OCI-LY7 (cell line): ENCODE data around the gene SLC2A4. TPM values are rescaled to one million over a fixed set of nuclear protein-coding genes. Genes with fewer than 3 reads are reported as not detected.

Source experiments
- BruUV-seq: library from RNA; stranded (reverse); fragments of 400-500 nt; replicated peaks from 2 replicates; lab custom pipeline; 2021; lab: Mats Ljungman, UMichigan
- CTCF ChIA-PET: fragments of 300-600 bp; sonication (Branson Sonifier 250); formaldehyde crosslinking; loops from one replicate; lab custom pipeline; 2022; ENCODE audit warnings: antibody characterized with exemption; ENCODE audit not compliant: unreplicated experiment; lab: Charles Lee
- POLR2A ChIA-PET: fragments of 300-600 bp; sonication (Branson Sonifier 250); formaldehyde crosslinking; loops from one replicate; lab custom pipeline; 2022; ENCODE audit warnings: antibody characterized with exemption; lab: Charles Lee
- DNase-seq: peaks from one replicate; pipeline ENCODE4 v3.0.0-alpha.2; 2015; ENCODE audit warnings: low spot score
- H2AFZ ChIP-seq: fragments of 200-600 bp; sonication (generic), shearing (Covaris generic); 2 replicates; pipeline ENCODE4 v1.6.1; 2014; ENCODE audit warnings: mild to moderate bottlenecking, antibody characterized with exemption, low read length, moderate library complexity
- H3K27ac ChIP-seq: fragments of 200-600 bp; sonication (generic); 2 replicates; pipeline ENCODE4 v1.5.1; 2014; ENCODE audit warnings: mixed run types, low read depth, mild to moderate bottlenecking, moderate library complexity, low read length, inconsistent platforms; ENCODE audit not compliant: poor library complexity, severe bottlenecking
- H3K36me3 ChIP-seq: fragments of 200-600 bp; sonication (generic); 2 replicates; pipeline ENCODE4 v1.6.1; 2014; ENCODE audit warnings: mild to moderate bottlenecking, antibody characterized with exemption, low read length, moderate library complexity, mixed read lengths; ENCODE audit not compliant: insufficient read depth
- H3K4me1 ChIP-seq: fragments of 200-600 bp; sonication (generic); 2 replicates; pipeline ENCODE4 v1.5.1; 2014; ENCODE audit warnings: mild to moderate bottlenecking, low read length; ENCODE audit not compliant: insufficient read depth, poor library complexity, severe bottlenecking
- H3K4me2 ChIP-seq: fragments of 200-600 bp; sonication (generic); 2 replicates; pipeline ENCODE4 v1.6.1; 2014; ENCODE audit warnings: mild to moderate bottlenecking, low read length
- H3K4me3 ChIP-seq: fragments of 200-600 bp; sonication (generic); 2 replicates; pipeline ENCODE4 v1.5.1; 2014; ENCODE audit warnings: mild to moderate bottlenecking, low read depth, low read length; ENCODE audit not compliant: poor library complexity, severe bottlenecking
- H3K79me2 ChIP-seq: fragments of 200-600 bp; sonication (generic); 2 replicates; pipeline ENCODE4 v1.6.1; 2016; ENCODE audit warnings: low read depth, mild to moderate bottlenecking, low read length, moderate library complexity, mixed read lengths; ENCODE audit not compliant: insufficient read depth
- H3K9me2 ChIP-seq: fragments of 200-600 bp; sonication (generic); 2 replicates; pipeline ENCODE4 v1.6.1; 2016; ENCODE audit warnings: mild to moderate bottlenecking, low read length, mixed read lengths; ENCODE audit not compliant: insufficient read depth
- H3K9me3 ChIP-seq: fragments of 200-600 bp; sonication (generic); 2 replicates; pipeline ENCODE4 v1.6.1; 2014; ENCODE audit warnings: mild to moderate bottlenecking, mixed run types, low read length, mixed read lengths
- H4K20me1 ChIP-seq: fragments of 200-600 bp; sonication (generic); 2 replicates; pipeline ENCODE4 v1.6.1; 2014; ENCODE audit warnings: mild to moderate bottlenecking, antibody characterized with exemption, low read length, moderate library complexity, mixed read lengths; ENCODE audit not compliant: insufficient read depth
- CTCF ChIP-seq: fragments of 200-600 bp; sonication (generic); conservative IDR thresholded peaks from 2 replicates; pipeline ENCODE4 v1.5.1; 2014; ENCODE audit warnings: mild to moderate bottlenecking, antibody characterized with exemption, low read length, moderate library complexity, mixed read lengths
- EZH2phosphoT487 ChIP-seq: fragments of 200-600 bp; sonication (generic); IDR thresholded peaks from 2 replicates; pipeline ENCODE4 v1.6.1; 2018; ENCODE audit warnings: low read depth, borderline replicate concordance, mild to moderate bottlenecking, mixed run types, antibody characterized with exemption, low read length, moderate library complexity, mixed read lengths
- intact Hi-C: fragments of 100-400 bp; cut with micrococcal nuclease; formaldehyde crosslinking; loops from one replicate; pipeline ENCODE4 v1.10.0; 2022; ENCODE audit not compliant: unreplicated experiment
- total RNA-seq, 2 experiments: library from RNA; depleted of rRNA in 1 of 2; stranded (reverse); fragments of >200 nt in 1 of 2; shearing (Covaris generic) in 1 of 2; gene quantifications; 2 replicates each; pipeline ENCODE4 v1.2.3, GENCODE V29; 2014 to 2022

The SLC2A4 gene
- total RNA-seq, 2 experiments from 2014 or later, result 0.61 to 0.63 TPM

GRCh38 chr17:7263801-7264078, 17.8 kb upstream of the SLC2A4 start:
- no peaks in the 10 kb centered on the region for H4K20me1 ChIP-seq
- H3K4me2 ChIP-seq, result peak overlapping the region; percentile 65; the same call in 1 of the 2 replicates
- no peaks in the 10 kb centered on the region for H3K9me2 ChIP-seq
- DNase-seq, result no peak
- no peaks in the 10 kb centered on the region for H3K79me2 ChIP-seq
- no peak overlapping the region for H3K27ac ChIP-seq
- no peak for TF ChIP-seq EZH2phosphoT487
- TF ChIP-seq CTCF, result no peak
- H3K4me3 ChIP-seq, result peak overlapping the region; percentile 44
- H2AFZ ChIP-seq, result peak overlapping the region; percentile 62; the same call in 1 of the 2 replicates
- CTCF ChIA-PET, result no interaction called here
- H3K4me1 ChIP-seq, result peaks cover 17% of the 10 kb centered on the region
- intact Hi-C loops, result no loop called here
- peaks cover 9% of the 10 kb centered on the region for H3K36me3 ChIP-seq
- H3K9me3 ChIP-seq, result no peaks in the 10 kb centered on the region
- POLR2A ChIA-PET, result interaction anchor here (1.0 kb wide), 1 partner anchor 46 kb away, joined by 3 read pairs; no protein-coding TSS in a partner anchor
- no TSS peak for BruUV-seq

GRCh38 chr17:7266784-7267183, 14.7 kb upstream of the SLC2A4 start:
- intact Hi-C loops, result no loop called here
- POLR2A ChIA-PET, result interaction anchor here (0.7 to 1.2 kb wide), 2 partner anchors 30 to 94 kb away, joined by 3 to 4 read pairs; no protein-coding TSS in a partner anchor

More at GRCh38 chr17:7266784-7267183, 14.7 kb upstream of the SLC2A4 start:
- no peaks in the 10 kb centered on the region for H3K36me3 ChIP-seq
- no peaks in the 10 kb centered on the region for H3K9me2 ChIP-seq
- CTCF ChIA-PET, result no interaction called here
- H3K4me2 ChIP-seq, result no peak overlapping the region
- H3K9me3 ChIP-seq, result no peaks in the 10 kb centered on the region
- no peak for TF ChIP-seq CTCF
- no peak for TF ChIP-seq EZH2phosphoT487
- no peak for DNase-seq
- H3K4me3 ChIP-seq, result no peak overlapping the region
- H2AFZ ChIP-seq, result no peak overlapping the region
- H3K27ac ChIP-seq, result no peak overlapping the region
- no peaks in the 10 kb centered on the region for H4K20me1 ChIP-seq
- no peaks in the 10 kb centered on the region for H3K79me2 ChIP-seq
- H3K4me1 ChIP-seq, result peaks cover 17% of the 10 kb centered on the region
- no TSS peak for BruUV-seq
